Measurements from ENCODE around the gene KIAA1755.

KIAA1755 gene

DNA sequence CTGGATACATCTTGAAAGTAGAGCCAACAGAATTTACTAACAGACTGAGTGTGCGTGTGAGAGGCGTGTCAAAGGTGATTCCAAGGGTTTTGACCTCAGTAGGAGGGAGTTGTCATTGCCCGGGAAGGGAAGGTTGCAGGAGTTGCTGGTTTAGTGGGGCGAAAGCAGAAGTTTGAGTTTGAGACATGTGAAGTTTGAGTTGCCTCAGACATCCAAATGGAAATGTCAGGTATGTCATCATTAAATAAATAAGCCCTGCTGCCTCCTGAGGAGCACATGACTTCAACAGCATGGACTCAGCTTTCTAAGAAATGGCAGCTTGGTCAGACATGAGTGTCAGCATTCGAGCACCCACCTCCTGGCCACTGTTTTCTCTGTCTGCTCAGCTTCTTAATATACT lies 68.9 kb downstream of the KIAA1755 start:
- TF ChIP-seq EZH2phosphoT487 (IDR thresholded peaks at IDR 0.05; ENCODE audit: borderline replicate concordance, low read length): no peak
- TF ChIP-seq, protein P1, sequence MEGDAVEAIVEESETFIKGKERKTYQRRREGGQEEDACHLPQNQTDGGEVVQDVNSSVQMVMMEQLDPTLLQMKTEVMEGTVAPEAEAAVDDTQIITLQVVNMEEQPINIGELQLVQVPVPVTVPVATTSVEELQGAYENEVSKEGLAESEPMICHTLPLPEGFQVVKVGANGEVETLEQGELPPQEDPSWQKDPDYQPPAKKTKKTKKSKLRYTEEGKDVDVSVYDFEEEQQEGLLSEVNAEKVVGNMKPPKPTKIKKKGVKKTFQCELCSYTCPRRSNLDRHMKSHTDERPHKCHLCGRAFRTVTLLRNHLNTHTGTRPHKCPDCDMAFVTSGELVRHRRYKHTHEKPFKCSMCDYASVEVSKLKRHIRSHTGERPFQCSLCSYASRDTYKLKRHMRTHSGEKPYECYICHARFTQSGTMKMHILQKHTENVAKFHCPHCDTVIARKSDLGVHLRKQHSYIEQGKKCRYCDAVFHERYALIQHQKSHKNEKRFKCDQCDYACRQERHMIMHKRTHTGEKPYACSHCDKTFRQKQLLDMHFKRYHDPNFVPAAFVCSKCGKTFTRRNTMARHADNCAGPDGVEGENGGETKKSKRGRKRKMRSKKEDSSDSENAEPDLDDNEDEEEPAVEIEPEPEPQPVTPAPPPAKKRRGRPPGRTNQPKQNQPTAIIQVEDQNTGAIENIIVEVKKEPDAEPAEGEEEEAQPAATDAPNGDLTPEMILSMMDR (IDR thresholded peaks at IDR 0.05; ENCODE audit: low read depth, low read length, poor library complexity, severe bottlenecking): no peak
- no peaks in the 10 kb centered on the region for H3K79me2 ChIP-seq (ENCODE audit: control insufficient read depth, low read length)
- no peak overlapping the region for H3K4me2 ChIP-seq (ENCODE audit: low read length)
- H3K27ac ChIP-seq (ENCODE audit: low read depth, low read length): no peak overlapping the region
- no peaks in the 10 kb centered on the region for H4K20me1 ChIP-seq (ENCODE audit: control insufficient read depth, insufficient read depth, low read depth, low read length)
- H3K36me3 ChIP-seq (ENCODE audit: control insufficient read depth, low read length): no peaks in the 10 kb centered on the region
- no peaks in the 10 kb centered on the region for H3F3A ChIP-seq (ENCODE audit: control insufficient read depth, insufficient read depth)
- no peaks in the 10 kb centered on the region for H3K9me3 ChIP-seq (ENCODE audit: control insufficient read depth, insufficient read depth, low read length)
- H3K4me1 ChIP-seq (ENCODE audit: control insufficient read depth, low read length): no peaks in the 10 kb centered on the region
- no peaks in the 10 kb centered on the region for H3K27me3 ChIP-seq (ENCODE audit: control insufficient read depth, low read length)
- H3K4me3 ChIP-seq (ENCODE audit: low read length): no peak overlapping the region
- H3K9me2 ChIP-seq (replicated peaks; ENCODE audit: control insufficient read depth, low read length): no peaks in the 10 kb centered on the region

DNA sequence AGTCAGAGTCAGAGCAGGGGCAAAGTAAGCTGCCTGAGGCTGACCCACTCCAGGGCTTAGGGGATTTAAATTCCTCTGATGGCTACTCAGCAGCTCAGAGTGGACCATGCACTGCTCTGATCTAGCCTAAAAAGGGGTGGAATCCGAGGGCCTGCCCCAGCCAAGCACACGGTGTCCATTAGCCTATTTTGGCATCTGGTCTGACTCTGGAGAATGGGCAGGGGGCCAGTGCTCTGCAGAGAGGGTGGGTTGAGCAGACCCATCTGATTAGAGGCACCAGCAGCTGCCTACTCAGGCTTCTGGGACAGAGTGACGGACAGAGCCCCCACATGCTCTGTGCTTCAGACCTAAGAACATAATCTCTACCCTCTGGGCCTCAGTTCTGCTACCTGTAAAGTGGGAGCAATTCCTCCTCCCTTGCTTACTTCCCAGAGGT lies 69.6 kb downstream of the KIAA1755 start:
- no peaks in the 10 kb centered on the region for H3K4me1 ChIP-seq (ENCODE audit: control insufficient read depth, low read length)
- H3K4me3 ChIP-seq (ENCODE audit: low read length): no peak overlapping the region
- H4K20me1 ChIP-seq (ENCODE audit: control insufficient read depth, insufficient read depth, low read depth, low read length): no peaks in the 10 kb centered on the region
- no peaks in the 10 kb centered on the region for H3K27me3 ChIP-seq (ENCODE audit: control insufficient read depth, low read length)
- no peaks in the 10 kb centered on the region for H3K79me2 ChIP-seq (ENCODE audit: control insufficient read depth, low read length)
- no peaks in the 10 kb centered on the region for H3K9me3 ChIP-seq (ENCODE audit: control insufficient read depth, insufficient read depth, low read length)
- H3K4me2 ChIP-seq (ENCODE audit: low read length): no peak overlapping the region
- no peak overlapping the region for H3K27ac ChIP-seq (ENCODE audit: low read depth, low read length)
- TF ChIP-seq, protein P1 (IDR thresholded peaks at IDR 0.05; ENCODE audit: low read depth, low read length, poor library complexity, severe bottlenecking): no peak
- no peak for TF ChIP-seq EZH2phosphoT487 (IDR thresholded peaks at IDR 0.05; ENCODE audit: borderline replicate concordance, low read length)
- H3F3A ChIP-seq (ENCODE audit: control insufficient read depth, insufficient read depth): no peaks in the 10 kb centered on the region
- no peaks in the 10 kb centered on the region for H3K9me2 ChIP-seq (replicated peaks; ENCODE audit: control insufficient read depth, low read length)
- no peaks in the 10 kb centered on the region for H3K36me3 ChIP-seq (ENCODE audit: control insufficient read depth, low read length)

DNA sequence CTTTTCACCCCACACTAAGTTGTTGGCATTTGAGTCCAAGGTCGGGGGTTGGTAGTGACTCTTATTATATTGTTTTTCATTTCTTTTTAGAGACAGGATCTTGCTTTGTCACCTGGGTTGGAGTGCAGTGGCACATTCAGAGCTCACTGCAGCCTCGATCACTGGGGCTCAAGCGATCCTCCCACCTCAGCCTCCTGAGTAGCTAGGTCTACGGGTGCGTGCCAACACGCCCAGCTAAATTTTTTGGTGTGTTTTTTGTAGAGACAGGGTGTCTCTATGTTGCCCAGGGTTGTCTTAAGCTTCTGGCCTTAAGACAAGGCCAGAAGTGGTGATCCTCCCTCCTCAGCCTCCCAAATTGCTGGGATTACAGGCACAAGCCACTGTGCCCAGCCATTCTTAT lies 70.4 kb downstream of the KIAA1755 start:
- no peak overlapping the region for H3K4me3 ChIP-seq (ENCODE audit: low read length)
- no peak overlapping the region for H3K27ac ChIP-seq (ENCODE audit: low read depth, low read length)
- no peaks in the 10 kb centered on the region for H3K4me1 ChIP-seq (ENCODE audit: control insufficient read depth, low read length)
- no peak overlapping the region for H3K4me2 ChIP-seq (ENCODE audit: low read length)
- no peak for TF ChIP-seq EZH2phosphoT487 (IDR thresholded peaks at IDR 0.05; ENCODE audit: borderline replicate concordance, low read length)
- TF ChIP-seq, protein P1 (IDR thresholded peaks at IDR 0.05; ENCODE audit: low read depth, low read length, poor library complexity, severe bottlenecking): no peak
- H3K27me3 ChIP-seq (ENCODE audit: control insufficient read depth, low read length): no peaks in the 10 kb centered on the region
- H3K9me3 ChIP-seq (ENCODE audit: control insufficient read depth, insufficient read depth, low read length): no peaks in the 10 kb centered on the region
- no peaks in the 10 kb centered on the region for H3K9me2 ChIP-seq (replicated peaks; ENCODE audit: control insufficient read depth, low read length)
- no peaks in the 10 kb centered on the region for H3K79me2 ChIP-seq (ENCODE audit: control insufficient read depth, low read length)
- H4K20me1 ChIP-seq (ENCODE audit: control insufficient read depth, insufficient read depth, low read depth, low read length): no peaks in the 10 kb centered on the region
- no peaks in the 10 kb centered on the region for H3K36me3 ChIP-seq (ENCODE audit: control insufficient read depth, low read length)
- H3F3A ChIP-seq (ENCODE audit: control insufficient read depth, insufficient read depth): no peaks in the 10 kb centered on the region

Data from DOHH2 (cell line).